Lung (tissue), 12 donors: ENCODE data around the gene TVP23A. TPM values are rescaled to one million over a fixed set of nuclear protein-coding genes. Genes with fewer than 3 reads are reported as not detected.

ENCODE experiments used
- ATAC-seq: fragments of 200-7000 bp; cut with Tn5 transposase; one replicate; pipeline ENCODE4 v1.9.1; 2020; ENCODE audit warnings: moderate number of reproducible peaks; ENCODE audit not compliant: insufficient read depth, low FRiP score
- DNase-seq, 3 donors: peaks; one replicate each; pipeline ENCODE4 v3.0.0-alpha.2; 2013 to 2017
- H3K27ac ChIP-seq, 2 donors: one replicate each; pipeline ENCODE4 v1.5.1; 2013; ENCODE audit warnings: mild to moderate bottlenecking in 2 of 2, moderate library complexity in 2 of 2, control low read depth in 1 of 2, inconsistent platforms in 1 of 2, low read depth in 1 of 2, low read length in 1 of 2
- H3K27me3 ChIP-seq, 3 donors: one replicate each; pipeline ENCODE4 v1.5.1; 2013; ENCODE audit warnings: low read length in 2 of 3; ENCODE audit not compliant: control insufficient read depth in 3 of 3, insufficient read depth in 3 of 3
- H3K36me3 ChIP-seq, 4 donors: one replicate each; pipeline ENCODE4 v1.5.1; 2013; ENCODE audit warnings: low read length in 4 of 4, mild to moderate bottlenecking in 1 of 4, moderate library complexity in 1 of 4; ENCODE audit not compliant: control insufficient read depth in 4 of 4, insufficient read depth in 4 of 4
- H3K4me1 ChIP-seq, 5 donors: one replicate each; pipeline ENCODE4 v1.5.1; 2013; ENCODE audit warnings: low read length in 5 of 5, mild to moderate bottlenecking in 2 of 5, moderate library complexity in 1 of 5; ENCODE audit not compliant: control insufficient read depth in 5 of 5, insufficient read depth in 5 of 5
- H3K4me3 ChIP-seq: one replicate; pipeline ENCODE4 v1.5.1; 2013; ENCODE audit warnings: mild to moderate bottlenecking, control low read depth, moderate library complexity
- H3K9ac ChIP-seq, 2 donors: one replicate each; pipeline ENCODE4 v1.5.1; 2013; ENCODE audit warnings: low read length in 2 of 2, control low read depth in 1 of 2; ENCODE audit not compliant: insufficient read depth in 1 of 2
- H3K9me3 ChIP-seq, 4 donors: one replicate each; pipeline ENCODE4 v1.5.1; 2013; ENCODE audit warnings: low read length in 3 of 4, mild to moderate bottlenecking in 1 of 4, moderate library complexity in 1 of 4; ENCODE audit not compliant: control insufficient read depth in 4 of 4, insufficient read depth in 3 of 4
- WGBS, 2 donors: extraction: QIAGEN DNeasy Blood & Tissue Kit; methylation state at CpG; one replicate each; pipeline ENCODE4 v1.1.7; 2013; 5-methylcytosine and 5-hydroxymethylcytosine counted together
- polyA plus RNA-seq, 2 donors: library from polyadenylated mRNA; stranded (reverse); fragments of 200-250 nt; gene quantifications; one replicate each; pipeline ENCODE4 v1.2.1, GENCODE V29; 2013
- total RNA-seq, 2 donors: library from RNA; depleted of rRNA in 1 of 2; stranded (reverse); fragments of >200 nt in 1 of 2; gene quantifications; one replicate each; pipeline ENCODE4 v1.2.1, GENCODE V29; 2014 to 2021
- TF ChIP-seq, protein P1 (sequence below): IDR thresholded peaks from 2 replicates; pipeline ENCODE4 v1.5.1; 2012; ENCODE audit warnings: mild to moderate bottlenecking; ENCODE audit errors: control extremely low read depth, extremely low read depth
- donor health status: control.
- donor health status: control.
- donor health status: Bipolar disorder and iron deficiency.
- donor health status: healthy.
- donor health status: DM: yes; HTN: yes; CAD: no.

TVP23A gene
- total and polyA plus RNA-seq, 4 donors, result 0.22 to 6.1 (median 0.25) TPM

DNA sequence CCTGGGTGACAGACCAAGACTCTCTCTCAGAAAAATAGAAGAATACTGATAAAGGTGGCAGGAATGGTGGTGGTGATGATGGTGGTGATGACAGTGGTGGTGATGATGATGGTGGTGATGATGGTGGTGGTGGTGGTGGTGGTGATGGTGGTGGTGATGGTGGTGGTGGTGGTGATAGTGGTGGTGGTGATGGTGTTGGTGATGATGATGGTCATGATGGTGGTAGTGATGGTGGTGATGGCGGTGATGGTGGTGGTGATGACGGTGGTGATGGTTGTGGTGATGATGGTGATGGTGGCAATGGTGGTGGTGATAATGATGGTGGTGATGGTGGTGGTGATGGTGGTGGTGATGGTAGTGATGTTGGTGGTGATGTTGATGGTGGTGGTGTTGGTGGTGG is 40.4 kb upstream of the TVP23A start:
- Histone ChIP-seq H3K36me3 (no peaks in the 10 kb centered on the region), H3K4me3 (no peak overlapping the region), H3K9ac (no peak overlapping the region), H3K27me3 (no peaks in the 10 kb centered on the region), H3K4me1 (no peaks in the 10 kb centered on the region), H3K9me3 (no peaks in the 10 kb centered on the region), H3K27ac (no peak overlapping the region)
- TF ChIP-seq, protein P1, sequence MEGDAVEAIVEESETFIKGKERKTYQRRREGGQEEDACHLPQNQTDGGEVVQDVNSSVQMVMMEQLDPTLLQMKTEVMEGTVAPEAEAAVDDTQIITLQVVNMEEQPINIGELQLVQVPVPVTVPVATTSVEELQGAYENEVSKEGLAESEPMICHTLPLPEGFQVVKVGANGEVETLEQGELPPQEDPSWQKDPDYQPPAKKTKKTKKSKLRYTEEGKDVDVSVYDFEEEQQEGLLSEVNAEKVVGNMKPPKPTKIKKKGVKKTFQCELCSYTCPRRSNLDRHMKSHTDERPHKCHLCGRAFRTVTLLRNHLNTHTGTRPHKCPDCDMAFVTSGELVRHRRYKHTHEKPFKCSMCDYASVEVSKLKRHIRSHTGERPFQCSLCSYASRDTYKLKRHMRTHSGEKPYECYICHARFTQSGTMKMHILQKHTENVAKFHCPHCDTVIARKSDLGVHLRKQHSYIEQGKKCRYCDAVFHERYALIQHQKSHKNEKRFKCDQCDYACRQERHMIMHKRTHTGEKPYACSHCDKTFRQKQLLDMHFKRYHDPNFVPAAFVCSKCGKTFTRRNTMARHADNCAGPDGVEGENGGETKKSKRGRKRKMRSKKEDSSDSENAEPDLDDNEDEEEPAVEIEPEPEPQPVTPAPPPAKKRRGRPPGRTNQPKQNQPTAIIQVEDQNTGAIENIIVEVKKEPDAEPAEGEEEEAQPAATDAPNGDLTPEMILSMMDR, result no peak
- 71 to 97% methylated on average over 2 of the region's 2 CpGs for WGBS, 2 donors
- DNase-seq (no peak), ATAC-seq (no peak)

DNA sequence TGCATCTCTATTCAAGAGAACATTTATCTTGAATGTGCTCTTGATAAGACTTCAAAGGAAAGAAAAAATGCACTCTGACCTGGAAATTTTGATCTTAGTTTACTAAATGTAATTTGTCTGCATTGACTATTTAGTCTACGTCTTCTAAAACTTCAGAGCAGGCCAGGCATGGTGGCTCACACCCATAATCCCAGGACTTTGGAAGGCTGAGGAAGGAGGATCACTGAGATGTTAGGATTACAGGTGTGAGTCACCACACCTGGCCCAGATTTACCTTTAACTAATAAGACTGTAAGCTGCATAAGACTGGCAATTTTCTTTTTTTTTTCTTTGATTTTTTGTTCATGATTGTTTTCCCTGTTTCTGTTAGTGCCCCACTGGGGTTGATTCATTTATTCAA is 39.6 kb upstream of the TVP23A start:
- Histone ChIP-seq H3K36me3 (no peaks in the 10 kb centered on the region), H3K27ac (no peak overlapping the region), H3K9me3 (no peaks in the 10 kb centered on the region), H3K9ac (no peak overlapping the region), H3K4me1 (no peaks in the 10 kb centered on the region), H3K27me3 (no peaks in the 10 kb centered on the region), H3K4me3 (no peak overlapping the region)
- TF ChIP-seq, protein P1, result no peak
- 90 to 97% methylated on average over 1 of the region's 1 CpG for WGBS, 2 donors
- DNase-seq (no peak), ATAC-seq (no peak)

DNA sequence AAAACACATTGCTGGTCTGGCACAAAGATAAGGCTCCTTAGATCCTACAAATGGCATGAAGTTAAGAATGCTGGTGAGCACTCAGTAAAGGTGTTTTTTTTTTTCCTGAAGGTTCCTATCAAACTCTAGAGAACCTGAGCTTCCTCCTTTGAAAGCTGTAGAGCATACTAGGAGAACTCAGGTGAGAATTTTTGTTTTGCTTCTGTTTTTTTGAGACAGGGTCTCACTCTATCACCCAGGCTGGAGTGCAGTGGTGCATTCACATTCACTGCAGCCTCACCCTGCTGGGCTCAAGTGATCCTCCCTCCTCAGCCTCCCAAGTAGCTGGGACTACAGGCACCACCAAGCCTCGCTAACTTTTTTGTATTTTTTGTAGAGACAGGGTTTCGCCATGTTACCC is 37.4 kb upstream of the TVP23A start:
- TF ChIP-seq, protein P1, result no peak
- Histone ChIP-seq H3K4me1 (no peaks in the 10 kb centered on the region), H3K4me3 (no peak overlapping the region), H3K27me3 (no peaks in the 10 kb centered on the region), H3K36me3 (no peaks in the 10 kb centered on the region), H3K27ac (no peak overlapping the region), H3K9ac (no peak overlapping the region), H3K9me3 (no peaks in the 10 kb centered on the region)
- DNase-seq, result no peak
- no peak for ATAC-seq
- WGBS, 2 donors, result 98% methylated on average over 2 of the region's 2 CpGs

DNA sequence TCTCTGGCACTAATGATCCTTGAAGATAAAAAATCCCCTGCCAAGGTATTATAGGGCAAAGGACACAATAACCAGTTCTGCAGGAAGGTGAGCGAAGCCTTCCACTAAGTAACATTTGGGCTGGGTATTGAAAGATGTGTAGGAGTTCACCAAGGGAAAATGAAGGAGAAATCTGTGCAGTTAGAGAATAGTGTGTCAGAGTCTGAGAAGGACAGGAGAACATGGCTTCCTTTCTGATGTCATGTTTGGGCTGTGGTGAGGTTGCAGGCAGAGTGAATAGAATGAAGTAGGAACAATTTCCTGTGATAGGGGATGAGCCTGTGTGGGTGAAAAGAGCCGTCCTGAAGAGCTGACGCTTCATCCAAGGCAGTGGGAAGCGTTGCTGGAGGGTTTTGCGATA is 34.4 kb upstream of the TVP23A start:
- Histone ChIP-seq H3K9ac (no peak overlapping the region), H3K27me3 (no peaks in the 10 kb centered on the region), H3K4me1 (no peaks in the 10 kb centered on the region), H3K27ac (no peak overlapping the region), H3K9me3 (no peaks in the 10 kb centered on the region), H3K36me3 (no peaks in the 10 kb centered on the region), H3K4me3 (no peak overlapping the region)
- 71 to 73% methylated on average over 5 of the region's 5 CpGs for WGBS, 2 donors
- no peak for DNase-seq
- no peak for ATAC-seq
- TF ChIP-seq, protein P1, result no peak
